ENCODE data around the gene RNF223. TPM values are rescaled to one million over a fixed set of nuclear protein-coding genes. Genes with fewer than 3 reads are reported as not detected.

Gene RNF223
- total and polyA plus RNA-seq, 2 of the 13 experiments (the other 11 are each of a cell fraction or from before 2014, with no cell fraction given) = 0.03 TPM; not detected in 1

- TF ChIP-seq ZBTB40 (IDR thresholded peaks at IDR 0.05) = no peak
- no peak for TF ChIP-seq ZBTB40 (CRISPR knock-in tag; IDR thresholded peaks at IDR 0.05)
- TF ChIP-seq ATF5 (CRISPR knock-in tag; IDR thresholded peaks at IDR 0.05; ENCODE audit: low read depth) = no peak
- TF ChIP-seq ZKSCAN5 (CRISPR knock-in tag; IDR thresholded peaks at IDR 0.05) = no peak
- TF ChIP-seq ZNF883 (CRISPR knock-in tag; IDR thresholded peaks at IDR 0.05; ENCODE audit: not compliant biosample characterization) = no peak
- no peak for TF ChIP-seq ZFP1 (CRISPR knock-in tag; IDR thresholded peaks at IDR 0.05)
- TF ChIP-seq ZSCAN21 (CRISPR knock-in tag; IDR thresholded peaks at IDR 0.05; ENCODE audit: borderline replicate concordance) = no peak
- no peak for TF ChIP-seq ELF3 (CRISPR knock-in tag; IDR thresholded peaks at IDR 0.05)
- no peak for TF ChIP-seq SOX6 (IDR thresholded peaks at IDR 0.05)
- no peak for TF ChIP-seq SOX6 (CRISPR knock-in tag; IDR thresholded peaks at IDR 0.05)
These were observed 41.7 kb downstream of the RNF223 start (continued) for GRCh38 chr1:1032424-1032823.

Measured in HepG2 (cell line).